Measurements from ENCODE around the gene GPER1.

DNA sequence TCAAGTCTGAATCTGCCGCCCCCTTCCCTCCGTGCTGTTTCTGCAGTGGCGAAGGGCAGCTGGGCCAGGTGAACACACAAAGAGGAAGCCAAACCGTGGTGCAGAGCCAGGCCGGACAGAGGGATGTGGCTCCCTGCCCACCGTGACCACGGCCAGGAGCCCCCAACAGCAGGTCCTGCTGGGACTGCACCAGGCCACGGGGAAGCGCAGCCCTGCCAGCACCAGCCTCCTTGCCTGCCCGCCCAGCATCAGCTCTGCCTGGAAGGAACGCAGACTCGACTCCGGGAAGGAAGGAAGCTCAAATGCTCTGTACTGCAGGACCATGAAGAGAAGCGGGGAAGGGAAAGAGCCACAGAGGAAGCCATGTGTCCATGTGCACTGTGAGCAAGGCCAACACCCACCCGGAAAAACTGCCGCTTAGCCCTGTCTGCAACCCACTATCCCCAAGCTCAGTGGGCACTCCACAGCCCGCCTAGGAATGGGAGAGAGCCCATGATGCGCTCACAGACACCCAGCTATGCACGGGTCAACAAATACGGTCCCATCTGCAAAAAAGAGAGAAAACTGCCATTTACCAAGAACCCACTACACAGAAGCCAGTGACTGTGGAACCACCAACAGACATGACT is 19.0 kb downstream of the GPER1 start:
- no peak for TF ChIP-seq POLR2A (IDR thresholded peaks at IDR 0.05; ENCODE audit: low read length)
- no peak for TF ChIP-seq EP300 (IDR thresholded peaks at IDR 0.05)
- TF ChIP-seq HOXB13 (CRISPR knock-in tag; IDR thresholded peaks at IDR 0.05; ENCODE audit: low read depth) = no peak
- no peak for TF ChIP-seq PBX3 (IDR thresholded peaks at IDR 0.05)
- TF ChIP-seq ELK1 (IDR thresholded peaks at IDR 0.05; ENCODE audit: low read depth, low read length) = no peak
- TF ChIP-seq CTCF (IDR thresholded peaks at IDR 0.05) = no peak
- TF ChIP-seq NPAS2 (CRISPR knock-in tag; IDR thresholded peaks at IDR 0.05; ENCODE audit: borderline replicate concordance) = no peak
- TF ChIP-seq CBX8 (IDR thresholded peaks at IDR 0.05) = no peak
- no peak for TF ChIP-seq SREBF2 (IDR thresholded peaks at IDR 0.05)
- TF ChIP-seq CHD2 (IDR thresholded peaks at IDR 0.05; ENCODE audit: low read length, partially characterized antibody) = no peak
- no peak for TF ChIP-seq JUNB (IDR thresholded peaks at IDR 0.05)
- TF ChIP-seq, protein P1, sequence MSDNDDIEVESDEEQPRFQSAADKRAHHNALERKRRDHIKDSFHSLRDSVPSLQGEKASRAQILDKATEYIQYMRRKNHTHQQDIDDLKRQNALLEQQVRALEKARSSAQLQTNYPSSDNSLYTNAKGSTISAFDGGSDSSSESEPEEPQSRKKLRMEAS (IDR thresholded peaks at IDR 0.05) = no peak
- TF ChIP-seq RFX5 (IDR thresholded peaks at IDR 0.05) = no peak

Data from A549 (cell line).